HG03139 (cell line): Measurements from ENCODE around the gene BBX.
A peak's percentile ranks its signal among the peaks of the same experiment; 100 is the strongest.

ENCODE experiments used
- ATAC-seq: cut with Tn5 transposase; IDR thresholded peaks from one replicate; pipeline ENCODE4 v1.9.1; 2021; ENCODE audit not compliant: unreplicated experiment

The BBX gene

GRCh38 chr3:107644631-107645030 lies 121.9 kb downstream of the BBX start:
- no peak for ATAC-seq

GRCh38 chr3:107650788-107651187 lies 128.0 kb downstream of the BBX start:
- ATAC-seq, result no peak

- ATAC-seq, result peak; percentile 59
These were observed 129.0 kb downstream of the BBX start for GRCh38 chr3:107651782-107652181.

GRCh38 chr3:107654218-107654617 lies 131.5 kb downstream of the BBX start:
- ATAC-seq, result no peak

GRCh38 chr3:107657971-107658370 lies 135.2 kb downstream of the BBX start:
- no peak for ATAC-seq

GRCh38 chr3:107660306-107660976 lies 137.7 kb downstream of the BBX start:
- no peak for ATAC-seq

- no peak for ATAC-seq
These were observed 138.8 kb downstream of the BBX start for GRCh38 chr3:107661447-107662123.

GRCh38 chr3:107662124-107662507 lies 139.4 kb downstream of the BBX start:
- ATAC-seq, result no peak

- ATAC-seq, result no peak
These were observed 139.8 kb downstream of the BBX start for GRCh38 chr3:107662586-107662985.

- no peak for ATAC-seq
These were observed 140.5 kb downstream of the BBX start for GRCh38 chr3:107663266-107663665.

GRCh38 chr3:107664614-107665013 lies 141.9 kb downstream of the BBX start:
- no peak for ATAC-seq

GRCh38 chr3:107665351-107665750 lies 142.6 kb downstream of the BBX start:
- ATAC-seq, result no peak

- ATAC-seq, result no peak
These were observed 144.1 kb downstream of the BBX start for GRCh38 chr3:107666853-107667252.

- no peak for ATAC-seq
These were observed 145.7 kb downstream of the BBX start for GRCh38 chr3:107668416-107668815.

GRCh38 chr3:107668963-107669362 lies 146.2 kb downstream of the BBX start:
- ATAC-seq, result no peak

- no peak for ATAC-seq
These were observed 146.9 kb downstream of the BBX start for GRCh38 chr3:107669669-107670068.

GRCh38 chr3:107670986-107671385 lies 148.2 kb downstream of the BBX start:
- no peak for ATAC-seq

GRCh38 chr3:107674371-107674770 lies 151.6 kb downstream of the BBX start:
- no peak for ATAC-seq

- peak; percentile 46 for ATAC-seq
These were observed 152.6 kb downstream of the BBX start for GRCh38 chr3:107675233-107675900.

- ATAC-seq, result no peak
These were observed 153.9 kb downstream of the BBX start for GRCh38 chr3:107676469-107677309.

GRCh38 chr3:107679921-107680320 lies 157.2 kb downstream of the BBX start:
- ATAC-seq, result no peak
